GM12873 (cell line): ENCODE data around the gene PMF1.

Experiments used
- CTCF ChIP-seq: IDR thresholded peaks from 2 replicates; pipeline ENCODE4 v1.5.1; 2012; ENCODE audit warnings: low read depth, mild to moderate bottlenecking, moderate library complexity, low read length, control low read depth; ENCODE audit not compliant: insufficient read depth; ENCODE audit errors: missing control alignments

The PMF1 gene

DNA sequence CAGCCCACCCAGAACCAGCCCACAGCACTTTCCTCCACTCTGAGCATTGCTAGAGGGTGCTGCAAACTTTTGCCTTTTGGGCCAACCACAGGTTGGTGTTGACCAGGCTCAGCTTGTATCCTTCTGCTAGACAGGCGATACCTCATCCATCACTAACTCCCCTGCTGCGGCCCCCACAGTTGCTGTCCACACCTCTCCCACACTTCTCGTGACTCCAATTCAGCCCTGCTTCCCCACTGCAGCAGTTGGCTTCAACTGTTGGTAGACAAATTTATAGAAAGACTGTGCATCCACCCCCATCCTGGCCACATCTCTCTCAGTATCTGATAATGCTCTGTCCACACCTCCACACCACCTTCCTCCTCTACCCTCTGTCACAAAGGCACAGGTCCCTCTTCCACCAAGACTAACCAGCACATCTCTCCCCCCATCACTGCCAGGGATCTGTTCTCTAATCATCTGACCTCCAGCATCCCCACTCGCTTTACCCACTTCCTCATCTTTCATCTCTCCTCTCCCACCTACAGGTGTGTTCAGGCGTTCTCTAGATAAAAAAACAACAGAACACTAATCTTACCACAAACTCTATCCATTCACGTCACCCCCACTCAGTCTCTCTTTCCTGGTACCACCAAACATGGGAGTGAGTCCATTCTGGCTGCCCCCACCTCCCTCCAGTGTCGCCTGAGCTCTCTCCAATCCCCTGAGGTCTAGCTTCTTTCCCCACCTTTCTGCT lies 34.7 kb upstream of the PMF1 start:
- no peak for TF ChIP-seq CTCF

DNA sequence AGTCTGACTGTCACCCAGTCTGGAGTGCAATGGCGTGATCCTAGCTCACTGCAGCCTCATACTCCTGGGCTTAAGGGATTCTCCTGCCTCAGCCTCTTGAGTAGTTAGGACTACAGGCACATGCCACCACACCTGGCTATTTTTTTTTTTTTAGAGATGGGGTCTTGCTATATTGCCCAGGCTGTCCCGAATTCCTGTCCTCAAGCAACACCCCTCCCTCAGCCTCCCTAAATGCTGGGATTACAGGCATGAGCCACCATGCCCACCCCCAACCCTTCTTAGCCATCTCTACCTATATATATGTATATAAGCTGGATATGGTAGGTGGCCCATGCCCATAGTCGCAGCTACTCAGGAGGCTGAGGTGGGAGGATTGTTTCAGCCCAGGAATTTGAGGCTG lies 32.3 kb upstream of the PMF1 start:
- no peak for TF ChIP-seq CTCF

GRCh38 chr1:156191292-156191964 lies 21.4 kb upstream of the PMF1 start:
- no peak for TF ChIP-seq CTCF

GRCh38 chr1:156193208-156193487 lies 19.7 kb upstream of the PMF1 start:
- TF ChIP-seq CTCF = no peak

DNA sequence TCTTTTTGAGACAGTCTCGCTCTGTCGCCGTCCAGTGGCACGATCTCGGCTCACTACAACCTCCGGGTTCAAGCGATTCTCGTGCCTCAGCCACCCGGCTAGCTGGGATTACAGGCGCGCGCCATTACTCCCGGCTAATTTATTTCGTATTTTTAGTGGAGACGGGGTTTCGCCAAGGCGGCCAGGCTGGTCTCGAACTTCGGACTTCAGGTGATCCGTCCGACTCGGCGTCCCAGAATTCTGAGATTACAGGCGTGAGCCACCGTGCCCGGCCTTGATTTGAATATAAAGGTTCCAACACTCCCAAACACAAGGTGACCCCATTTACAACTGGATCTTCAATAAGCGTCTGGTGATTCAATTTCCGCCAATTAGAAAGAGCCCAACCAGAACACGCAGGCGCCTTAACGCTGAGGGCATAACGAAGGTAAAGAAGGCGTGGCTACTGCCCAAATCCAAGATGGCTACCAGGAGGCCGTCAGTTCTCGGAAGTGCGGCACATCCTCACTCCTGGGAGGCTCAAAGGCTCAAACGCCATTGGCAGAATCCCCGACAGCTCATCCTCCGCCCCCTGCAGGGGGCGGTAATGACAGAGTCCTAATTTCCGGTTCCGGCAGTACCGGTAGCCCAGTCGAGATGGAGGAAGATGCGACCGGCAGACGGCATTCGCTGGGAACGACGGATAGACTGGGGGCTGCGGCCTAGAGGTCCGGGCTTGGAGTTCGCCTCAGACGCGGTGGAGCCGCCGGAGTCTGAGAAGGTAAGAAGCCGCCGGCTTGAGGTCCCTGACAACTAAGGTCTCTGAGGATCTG lies 19.1 kb upstream of the PMF1 start, which contains the start of gene SLC25A44:
TSS of gene SLC25A44 (plus strand) at position 617 of the 812 bp plus-strand sequence. CDS start 5,744 bp downstream, outside the sequence.
- peak; percentile 56 for TF ChIP-seq CTCF

- TF ChIP-seq CTCF = no peak
Observed at GRCh38 chr1:156194300-156194652, 18.5 kb upstream of the PMF1 start.

DNA sequence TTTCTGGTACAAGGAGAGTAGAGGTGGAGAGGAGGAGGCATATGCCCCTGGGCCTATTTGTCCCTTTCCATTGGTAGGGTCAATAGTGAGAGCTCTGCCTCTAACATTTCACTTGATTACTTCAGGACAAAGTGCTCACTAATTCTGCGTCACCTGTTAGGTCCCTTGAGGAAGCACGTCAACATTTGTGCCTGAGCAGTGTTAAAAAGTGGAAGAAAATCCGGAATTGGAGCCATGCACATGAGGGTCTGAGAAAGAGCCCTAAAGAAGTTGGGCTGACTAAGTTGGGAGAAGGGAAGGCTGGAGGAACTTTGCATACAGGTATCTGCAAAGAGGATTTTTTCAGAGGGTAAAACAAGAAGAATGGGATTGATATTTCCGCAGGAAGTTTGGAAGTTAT lies 17.0 kb upstream of the PMF1 start:
- no peak for TF ChIP-seq CTCF
